ENCODE results near the gene ZNF311.
"Not testable (repeated sequence)": the region's sequence is repeated elsewhere in the genome, so short reads cannot be mapped to it uniquely, and the experiment has no call there.

ZNF311 gene

DNA sequence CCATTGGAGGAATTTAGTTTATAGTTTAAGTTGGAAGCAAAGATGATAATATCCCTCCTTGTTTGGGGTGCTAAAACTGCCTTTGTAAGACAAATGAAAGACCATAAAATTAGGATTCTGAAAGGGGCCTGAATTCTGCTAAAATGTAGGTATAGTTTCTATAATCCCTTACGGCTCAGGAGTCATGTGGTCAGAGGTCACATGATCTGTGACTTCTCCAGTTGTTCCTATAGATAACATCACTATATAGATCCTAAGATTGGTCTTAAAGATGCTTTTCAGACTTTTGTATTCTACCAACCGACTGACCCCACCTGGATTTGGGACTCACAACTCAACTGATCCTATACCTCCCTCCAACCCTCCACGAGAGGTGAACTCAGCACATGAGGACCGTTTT, 36.6 kb downstream of the ZNF311 start:
- no peak overlapping the region for H3K27ac ChIP-seq (ENCODE audit: low read depth, low read length)
- no peak overlapping the region for H3K4me2 ChIP-seq (ENCODE audit: low read length)
- no peaks in the 10 kb centered on the region for H3K79me2 ChIP-seq (ENCODE audit: control insufficient read depth, low read length)
- H4K20me1 ChIP-seq (ENCODE audit: control insufficient read depth, insufficient read depth, low read depth, low read length): no peaks in the 10 kb centered on the region
- H3K9me2 ChIP-seq (replicated peaks; ENCODE audit: control insufficient read depth, low read length): no peaks in the 10 kb centered on the region
- peaks cover 6% of the 10 kb centered on the region; the same call in 1 of the 2 replicates for H3K9me3 ChIP-seq (ENCODE audit: control insufficient read depth, insufficient read depth, low read length)
- no peaks in the 10 kb centered on the region for H3K4me1 ChIP-seq (ENCODE audit: control insufficient read depth, low read length)
- H3K4me3 ChIP-seq (ENCODE audit: low read length): no peak overlapping the region
- no peaks in the 10 kb centered on the region for H3K27me3 ChIP-seq (ENCODE audit: control insufficient read depth, low read length)
- no peaks in the 10 kb centered on the region for H3K36me3 ChIP-seq (ENCODE audit: control insufficient read depth, low read length)
- H3F3A ChIP-seq (ENCODE audit: control insufficient read depth, insufficient read depth): no peaks in the 10 kb centered on the region
- TF ChIP-seq EZH2phosphoT487 (IDR thresholded peaks at IDR 0.05; ENCODE audit: borderline replicate concordance, low read length): no peak
- TF ChIP-seq, protein P1, sequence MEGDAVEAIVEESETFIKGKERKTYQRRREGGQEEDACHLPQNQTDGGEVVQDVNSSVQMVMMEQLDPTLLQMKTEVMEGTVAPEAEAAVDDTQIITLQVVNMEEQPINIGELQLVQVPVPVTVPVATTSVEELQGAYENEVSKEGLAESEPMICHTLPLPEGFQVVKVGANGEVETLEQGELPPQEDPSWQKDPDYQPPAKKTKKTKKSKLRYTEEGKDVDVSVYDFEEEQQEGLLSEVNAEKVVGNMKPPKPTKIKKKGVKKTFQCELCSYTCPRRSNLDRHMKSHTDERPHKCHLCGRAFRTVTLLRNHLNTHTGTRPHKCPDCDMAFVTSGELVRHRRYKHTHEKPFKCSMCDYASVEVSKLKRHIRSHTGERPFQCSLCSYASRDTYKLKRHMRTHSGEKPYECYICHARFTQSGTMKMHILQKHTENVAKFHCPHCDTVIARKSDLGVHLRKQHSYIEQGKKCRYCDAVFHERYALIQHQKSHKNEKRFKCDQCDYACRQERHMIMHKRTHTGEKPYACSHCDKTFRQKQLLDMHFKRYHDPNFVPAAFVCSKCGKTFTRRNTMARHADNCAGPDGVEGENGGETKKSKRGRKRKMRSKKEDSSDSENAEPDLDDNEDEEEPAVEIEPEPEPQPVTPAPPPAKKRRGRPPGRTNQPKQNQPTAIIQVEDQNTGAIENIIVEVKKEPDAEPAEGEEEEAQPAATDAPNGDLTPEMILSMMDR (IDR thresholded peaks at IDR 0.05; ENCODE audit: low read depth, low read length, poor library complexity, severe bottlenecking): no peak

DNA sequence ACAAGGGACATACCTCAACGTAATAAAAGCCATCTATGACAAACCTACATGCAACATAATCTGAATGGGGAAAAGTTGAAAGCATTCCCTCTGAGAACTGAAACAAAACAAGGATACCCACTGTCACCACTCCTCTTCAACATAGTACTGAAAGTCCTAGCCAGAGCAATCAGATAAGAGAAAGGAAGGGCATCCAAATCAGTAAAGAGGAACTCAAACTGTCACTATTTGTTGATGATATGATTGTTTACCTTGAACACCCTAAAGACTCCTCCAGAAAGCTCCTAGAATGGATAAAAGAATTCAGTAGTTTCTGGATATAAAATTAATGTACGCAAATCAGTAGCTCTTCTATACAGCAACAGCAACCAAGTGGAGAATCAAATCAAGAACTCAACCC, 39.4 kb downstream of the ZNF311 start:
- no peak overlapping the region for H3K4me2 ChIP-seq (ENCODE audit: low read length)
- H3K79me2 ChIP-seq (ENCODE audit: control insufficient read depth, low read length): no peaks in the 10 kb centered on the region
- no peaks in the 10 kb centered on the region for H3F3A ChIP-seq (ENCODE audit: control insufficient read depth, insufficient read depth)
- no peaks in the 10 kb centered on the region for H4K20me1 ChIP-seq (ENCODE audit: control insufficient read depth, insufficient read depth, low read depth, low read length)
- no peak overlapping the region for H3K4me3 ChIP-seq (ENCODE audit: low read length)
- H3K36me3 ChIP-seq (ENCODE audit: control insufficient read depth, low read length): no peaks in the 10 kb centered on the region
- no peaks in the 10 kb centered on the region for H3K9me2 ChIP-seq (replicated peaks; ENCODE audit: control insufficient read depth, low read length)
- no peaks in the 10 kb centered on the region for H3K4me1 ChIP-seq (ENCODE audit: control insufficient read depth, low read length)
- H3K9me3 ChIP-seq (ENCODE audit: control insufficient read depth, insufficient read depth, low read length): peaks cover 6% of the 10 kb centered on the region; the same call in 1 of the 2 replicates
- TF ChIP-seq, protein P1 (IDR thresholded peaks at IDR 0.05; ENCODE audit: low read depth, low read length, poor library complexity, severe bottlenecking): no peak
- no peak for TF ChIP-seq EZH2phosphoT487 (IDR thresholded peaks at IDR 0.05; ENCODE audit: borderline replicate concordance, low read length)
- H3K27ac ChIP-seq (ENCODE audit: low read depth, low read length): no peak overlapping the region
- no peaks in the 10 kb centered on the region for H3K27me3 ChIP-seq (ENCODE audit: control insufficient read depth, low read length)

DNA sequence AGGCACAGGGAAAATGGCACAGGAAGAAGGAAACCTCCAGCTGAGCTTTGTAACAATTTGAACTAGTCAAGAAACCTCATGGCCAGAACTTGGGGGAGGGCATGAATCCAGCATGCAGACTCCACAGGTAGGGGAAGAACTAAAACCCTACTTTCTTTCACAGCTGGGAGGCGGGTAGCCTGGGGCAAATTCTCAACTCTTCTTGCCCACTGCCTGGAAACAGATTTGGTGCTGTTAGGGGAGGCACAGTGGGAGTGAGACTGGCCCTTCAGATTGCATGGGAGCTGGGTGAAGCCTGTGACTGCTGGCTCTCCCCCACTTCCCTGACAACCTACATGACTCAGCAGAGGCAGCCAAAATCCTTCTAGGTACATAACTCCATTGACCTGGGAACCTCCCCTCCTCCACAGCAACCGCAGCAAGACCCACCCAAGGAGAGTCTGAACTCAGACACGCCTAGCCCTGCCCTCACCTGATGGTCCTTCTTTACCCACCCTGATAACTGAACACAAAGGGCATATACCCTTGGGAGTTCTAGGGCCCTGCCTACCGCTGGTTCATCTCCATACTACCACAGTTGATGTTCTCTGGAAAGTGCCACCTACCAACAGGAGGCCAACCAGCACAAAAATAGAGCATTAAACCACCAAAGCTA, 44.1 kb downstream of the ZNF311 start:
- no peaks in the 10 kb centered on the region for H3K27me3 ChIP-seq (ENCODE audit: control insufficient read depth, low read length)
- no peaks in the 10 kb centered on the region for H3K36me3 ChIP-seq (ENCODE audit: control insufficient read depth, low read length)
- H3K9me2 ChIP-seq (replicated peaks; ENCODE audit: control insufficient read depth, low read length): no peaks in the 10 kb centered on the region
- no peak overlapping the region for H3K4me2 ChIP-seq (ENCODE audit: low read length)
- no peaks in the 10 kb centered on the region for H3F3A ChIP-seq (ENCODE audit: control insufficient read depth, insufficient read depth)
- H4K20me1 ChIP-seq (ENCODE audit: control insufficient read depth, insufficient read depth, low read depth, low read length): no peaks in the 10 kb centered on the region
- H3K4me1 ChIP-seq (ENCODE audit: control insufficient read depth, low read length): no peaks in the 10 kb centered on the region
- no peaks in the 10 kb centered on the region for H3K79me2 ChIP-seq (ENCODE audit: control insufficient read depth, low read length)
- no peak overlapping the region for H3K4me3 ChIP-seq (ENCODE audit: low read length)
- TF ChIP-seq, protein P1 (IDR thresholded peaks at IDR 0.05; ENCODE audit: low read depth, low read length, poor library complexity, severe bottlenecking): no peak
- no peak for TF ChIP-seq EZH2phosphoT487 (IDR thresholded peaks at IDR 0.05; ENCODE audit: borderline replicate concordance, low read length)
- H3K27ac ChIP-seq (ENCODE audit: low read depth, low read length): no peak overlapping the region
- H3K9me3 ChIP-seq (ENCODE audit: control insufficient read depth, insufficient read depth, low read length): no peaks in the 10 kb centered on the region

- not testable (repeated sequence) for H3K27ac ChIP-seq (ENCODE audit: low read depth, low read length)
Measured at GRCh38 chr6:28958561-28959243, 46.4 kb downstream of the ZNF311 start.

GRCh38 chr6:28957795-28958314, 47.3 kb downstream of the ZNF311 start:
- not testable (repeated sequence) for H3K27ac ChIP-seq (ENCODE audit: low read depth, low read length); H3K36me3 ChIP-seq (ENCODE audit: control insufficient read depth, low read length); H3K79me2 ChIP-seq (ENCODE audit: control insufficient read depth, low read length); H3K4me1 ChIP-seq (ENCODE audit: control insufficient read depth, low read length); H3K9me2 ChIP-seq (replicated peaks; ENCODE audit: control insufficient read depth, low read length); H3K27me3 ChIP-seq (ENCODE audit: control insufficient read depth, low read length); H3F3A ChIP-seq (ENCODE audit: control insufficient read depth, insufficient read depth); H4K20me1 ChIP-seq (ENCODE audit: control insufficient read depth, insufficient read depth, low read depth, low read length); H3K4me2 ChIP-seq (ENCODE audit: low read length); H3K4me3 ChIP-seq (ENCODE audit: low read length); H3K9me3 ChIP-seq (ENCODE audit: control insufficient read depth, insufficient read depth, low read length)

More at GRCh38 chr6:28958561-28959243, 46.4 kb downstream of the ZNF311 start:
- H4K20me1 ChIP-seq (ENCODE audit: control insufficient read depth, insufficient read depth, low read depth, low read length); H3K27me3 ChIP-seq (ENCODE audit: control insufficient read depth, low read length); H3K9me3 ChIP-seq (ENCODE audit: control insufficient read depth, insufficient read depth, low read length); H3F3A ChIP-seq (ENCODE audit: control insufficient read depth, insufficient read depth); H3K4me1 ChIP-seq (ENCODE audit: control insufficient read depth, low read length); H3K9me2 ChIP-seq (replicated peaks; ENCODE audit: control insufficient read depth, low read length); H3K4me2 ChIP-seq (ENCODE audit: low read length); H3K36me3 ChIP-seq (ENCODE audit: control insufficient read depth, low read length); H3K4me3 ChIP-seq (ENCODE audit: low read length); H3K79me2 ChIP-seq (ENCODE audit: control insufficient read depth, low read length): not testable (repeated sequence)
